GM13976 (cell line): ENCODE results near the gene SEMA5A.

Experiments used
- DNase-seq: peaks from one replicate; pipeline ENCODE4 v3.0.0; 2012; ENCODE audit warnings: low spot score
- CTCF ChIP-seq: IDR thresholded peaks from 2 replicates; pipeline ENCODE4 v1.5.1; 2012; ENCODE audit warnings: borderline replicate concordance, mild to moderate bottlenecking; ENCODE audit not compliant: insufficient read depth; ENCODE audit errors: extremely low read depth, missing control alignments, control extremely low read depth
- in situ Hi-C: fragments of 300-500 bp; cut with MboI; formaldehyde crosslinking; loops from one replicate; pipeline ENCODE4 v1.12.0; 2022; ENCODE audit warnings: low sequenced_read_pairs, mixed read lengths, inconsistent platforms; ENCODE audit not compliant: unreplicated experiment

The SEMA5A gene

GRCh38 chr5:9295466-9295801, 250.4 kb downstream of the SEMA5A start:
- in situ Hi-C loops = no loop called here
- no peak for DNase-seq
- no peak for TF ChIP-seq CTCF

GRCh38 chr5:9294793-9295465, 250.9 kb downstream of the SEMA5A start:
- TF ChIP-seq CTCF = no peak
- no peak for DNase-seq
- in situ Hi-C loops = no loop called here

GRCh38 chr5:9288234-9288633, 257.6 kb downstream of the SEMA5A start:
- in situ Hi-C loops = no loop called here
- no peak for DNase-seq
- no peak for TF ChIP-seq CTCF

- in situ Hi-C loops = no loop called here
- DNase-seq = no peak
- TF ChIP-seq CTCF = no peak
These were observed 261.0 kb downstream of the SEMA5A start for GRCh38 chr5:9284781-9285307.

GRCh38 chr5:9284272-9284671, 261.6 kb downstream of the SEMA5A start:
- in situ Hi-C loops = no loop called here
- DNase-seq = no peak
- no peak for TF ChIP-seq CTCF

GRCh38 chr5:9283473-9283872, 262.4 kb downstream of the SEMA5A start:
- no peak for DNase-seq
- no peak for TF ChIP-seq CTCF
- in situ Hi-C loops = no loop called here
